Measurements from ENCODE around the gene CNIH1.
"Not testable (repeated sequence)": the region's sequence is repeated elsewhere in the genome, so short reads cannot be mapped to it uniquely, and the experiment has no call there.

Gene CNIH1

GRCh38 chr14:54425537-54426274 lies 15.5 kb downstream of the CNIH1 start:
- no peak for DNase-seq

GRCh38 chr14:54425068-54425467 lies 16.1 kb downstream of the CNIH1 start:
- no peak for DNase-seq

GRCh38 chr14:54424479-54424901 lies 16.7 kb downstream of the CNIH1 start:
- no peak for DNase-seq

GRCh38 chr14:54423991-54424390 lies 17.2 kb downstream of the CNIH1 start:
- DNase-seq = no peak

GRCh38 chr14:54420478-54421142 lies 20.6 kb downstream of the CNIH1 start:
- peak; percentile 54 for DNase-seq

GRCh38 chr14:54411371-54411770 lies 29.8 kb downstream of the CNIH1 start:
- no peak for DNase-seq

GRCh38 chr14:54410215-54410614 lies 31.0 kb downstream of the CNIH1 start:
- DNase-seq = no peak

- not testable (repeated sequence) for DNase-seq
Observed at GRCh38 chr14:54403401-54404005, 37.7 kb downstream of the CNIH1 start.

GRCh38 chr14:54399560-54399959 lies 41.6 kb downstream of the CNIH1 start:
- no peak for DNase-seq

- DNase-seq = peak; percentile 99
Observed at GRCh38 chr14:54396493-54397335, 44.5 kb downstream of the CNIH1 start, which contains the start of gene CDKN3. TSS of gene CDKN3 (plus strand) at chr14:54397007. CDS start at chr14:54397069, 62 bp downstream.

- DNase-seq = no peak
Observed at GRCh38 chr14:54396183-54396492, 45.0 kb downstream of the CNIH1 start.

GRCh38 chr14:54395716-54396115 lies 45.5 kb downstream of the CNIH1 start:
- no peak for DNase-seq

GRCh38 chr14:54395284-54395683 lies 45.9 kb downstream of the CNIH1 start:
- DNase-seq = no peak

GRCh38 chr14:54394596-54394995 lies 46.6 kb downstream of the CNIH1 start:
- DNase-seq = no peak

GRCh38 chr14:54392986-54393884 lies 47.9 kb downstream of the CNIH1 start:
- DNase-seq = not testable (repeated sequence)

GRCh38 chr14:54392131-54392859 lies 48.9 kb downstream of the CNIH1 start:
- DNase-seq = no peak

- DNase-seq = no peak
Observed at GRCh38 chr14:54387328-54387727, 53.8 kb downstream of the CNIH1 start.

- DNase-seq = no peak
Observed at GRCh38 chr14:54385556-54385955, 55.6 kb downstream of the CNIH1 start.

- DNase-seq = no peak
Observed at GRCh38 chr14:54383835-54384234, 57.3 kb downstream of the CNIH1 start.

- peak; percentile 24 for DNase-seq
Observed at GRCh38 chr14:54381821-54382220, 59.4 kb downstream of the CNIH1 start.

- DNase-seq = not testable (repeated sequence)
Observed at GRCh38 chr14:54380558-54380957, 60.6 kb downstream of the CNIH1 start.
